ENCODE data around the gene DUSP16. TPM values are rescaled to one million over a fixed set of nuclear protein-coding genes. Genes with fewer than 3 reads are reported as not detected.

The DUSP16 gene
- total RNA-seq, 1 experiment from 2014 or later = 5.3 TPM

- no peak for DNase-seq
- Histone ChIP-seq H3K4me3 (no peak overlapping the region), H3K36me3 (no peaks in the 10 kb centered on the region; the same call in 1 of the 2 replicates), H3K9me3 (replicated peaks) (no peaks in the 10 kb centered on the region), H3K27me3 (no peaks in the 10 kb centered on the region), H3K27ac (no peak overlapping the region), H3K4me1 (no peaks in the 10 kb centered on the region)
Observed at GRCh38 chr12:12492547-12492946, 70.1 kb downstream of the DUSP16 start.

- Histone ChIP-seq H3K9me3 (replicated peaks) (no peaks in the 10 kb centered on the region), H3K36me3 (no peaks in the 10 kb centered on the region; the same call in 1 of the 2 replicates), H3K4me1 (no peaks in the 10 kb centered on the region), H3K4me3 (no peak overlapping the region), H3K27ac (no peak overlapping the region), H3K27me3 (no peaks in the 10 kb centered on the region)
- DNase-seq = no peak
Observed at GRCh38 chr12:12491606-12492005, 71.1 kb downstream of the DUSP16 start.

GRCh38 chr12:12488823-12489550 lies 73.7 kb downstream of the DUSP16 start:
- no peak for DNase-seq
- no peaks in the 10 kb centered on the region for H3K4me1 ChIP-seq
- no peaks in the 10 kb centered on the region for H3K9me3 ChIP-seq (replicated peaks)
- no peak overlapping the region for H3K4me3 ChIP-seq
- H3K27me3 ChIP-seq = no peaks in the 10 kb centered on the region
- no peaks in the 10 kb centered on the region; the same call in 1 of the 2 replicates for H3K36me3 ChIP-seq
- H3K27ac ChIP-seq = no peak overlapping the region

- H3K9me3 ChIP-seq (replicated peaks) = no peaks in the 10 kb centered on the region
- H3K27ac ChIP-seq = no peak overlapping the region
- H3K4me3 ChIP-seq = no peak overlapping the region
- DNase-seq = no peak
- H3K36me3 ChIP-seq = no peaks in the 10 kb centered on the region; the same call in 1 of the 2 replicates
- no peaks in the 10 kb centered on the region for H3K27me3 ChIP-seq
- no peaks in the 10 kb centered on the region for H3K4me1 ChIP-seq
Observed at GRCh38 chr12:12488296-12488695, 74.4 kb downstream of the DUSP16 start.

- no peaks in the 10 kb centered on the region for H3K27me3 ChIP-seq
- no peak overlapping the region for H3K4me3 ChIP-seq
- DNase-seq = no peak
- H3K27ac ChIP-seq = no peak overlapping the region
- H3K4me1 ChIP-seq = no peaks in the 10 kb centered on the region
- H3K9me3 ChIP-seq (replicated peaks) = no peaks in the 10 kb centered on the region
- H3K36me3 ChIP-seq = no peaks in the 10 kb centered on the region; the same call in 1 of the 2 replicates
Observed at GRCh38 chr12:12487490-12487889, 75.2 kb downstream of the DUSP16 start.

GRCh38 chr12:12486661-12487240 lies 75.9 kb downstream of the DUSP16 start:
- H3K27ac ChIP-seq = no peak overlapping the region
- no peaks in the 10 kb centered on the region for H3K27me3 ChIP-seq
- no peaks in the 10 kb centered on the region; the same call in 1 of the 2 replicates for H3K36me3 ChIP-seq
- no peak for DNase-seq
- no peak overlapping the region for H3K4me3 ChIP-seq
- no peaks in the 10 kb centered on the region for H3K9me3 ChIP-seq (replicated peaks)
- no peaks in the 10 kb centered on the region for H3K4me1 ChIP-seq

GRCh38 chr12:12483438-12483837 lies 79.2 kb downstream of the DUSP16 start:
- Histone ChIP-seq H3K4me1 (no peaks in the 10 kb centered on the region), H3K27ac (no peak overlapping the region), H3K36me3 (no peaks in the 10 kb centered on the region; the same call in 1 of the 2 replicates), H3K27me3 (no peaks in the 10 kb centered on the region), H3K4me3 (no peak overlapping the region), H3K9me3 (replicated peaks) (no peaks in the 10 kb centered on the region)
- DNase-seq = no peak

- H3K36me3 ChIP-seq = no peaks in the 10 kb centered on the region; the same call in 1 of the 2 replicates
Observed at GRCh38 chr12:12482959-12483358, 79.7 kb downstream of the DUSP16 start.

GRCh38 chr12:12482150-12482761 lies 80.4 kb downstream of the DUSP16 start:
- H3K27me3 ChIP-seq = no peaks in the 10 kb centered on the region
- H3K36me3 ChIP-seq = no peaks in the 10 kb centered on the region; the same call in 1 of the 2 replicates
- H3K4me1 ChIP-seq = no peaks in the 10 kb centered on the region
- H3K4me3 ChIP-seq = no peak overlapping the region
- no peak overlapping the region for H3K27ac ChIP-seq
- H3K9me3 ChIP-seq (replicated peaks) = no peaks in the 10 kb centered on the region
- DNase-seq = no peak

More at GRCh38 chr12:12482959-12483358, 79.7 kb downstream of the DUSP16 start:
- DNase-seq = no peak
- Histone ChIP-seq H3K27me3 (no peaks in the 10 kb centered on the region), H3K27ac (no peak overlapping the region), H3K9me3 (replicated peaks) (no peaks in the 10 kb centered on the region), H3K4me3 (no peak overlapping the region), H3K4me1 (no peaks in the 10 kb centered on the region)

GRCh38 chr12:12481631-12482030 lies 81.0 kb downstream of the DUSP16 start:
- Histone ChIP-seq H3K27ac (no peak overlapping the region), H3K27me3 (no peaks in the 10 kb centered on the region)

GRCh38 chr12:12480074-12480473 lies 82.6 kb downstream of the DUSP16 start:
- H3K27me3 ChIP-seq = no peaks in the 10 kb centered on the region
- no peaks in the 10 kb centered on the region; the same call in 1 of the 2 replicates for H3K36me3 ChIP-seq
- H3K9me3 ChIP-seq (replicated peaks) = no peaks in the 10 kb centered on the region
- H3K4me1 ChIP-seq = no peaks in the 10 kb centered on the region
- no peak overlapping the region for H3K4me3 ChIP-seq
- no peak for DNase-seq
- no peak overlapping the region for H3K27ac ChIP-seq

More at GRCh38 chr12:12481631-12482030, 81.0 kb downstream of the DUSP16 start:
- Histone ChIP-seq H3K4me1 (no peaks in the 10 kb centered on the region), H3K4me3 (no peak overlapping the region), H3K9me3 (replicated peaks) (no peaks in the 10 kb centered on the region), H3K36me3 (no peaks in the 10 kb centered on the region; the same call in 1 of the 2 replicates)
- DNase-seq = no peak

GRCh38 chr12:12477532-12477890 lies 85.2 kb downstream of the DUSP16 start:
- Histone ChIP-seq H3K4me1 (no peaks in the 10 kb centered on the region), H3K4me3 (no peak overlapping the region), H3K27me3 (no peaks in the 10 kb centered on the region), H3K36me3 (no peaks in the 10 kb centered on the region; the same call in 1 of the 2 replicates), H3K27ac (no peak overlapping the region), H3K9me3 (replicated peaks) (no peaks in the 10 kb centered on the region)
- no peak for DNase-seq

- Histone ChIP-seq H3K27ac (no peak overlapping the region), H3K4me3 (no peak overlapping the region), H3K4me1 (no peaks in the 10 kb centered on the region), H3K36me3 (no peaks in the 10 kb centered on the region; the same call in 1 of the 2 replicates), H3K27me3 (no peaks in the 10 kb centered on the region), H3K9me3 (replicated peaks) (no peaks in the 10 kb centered on the region)
- no peak for DNase-seq
Observed at GRCh38 chr12:12476857-12477531, 85.7 kb downstream of the DUSP16 start.

GRCh38 chr12:12474931-12475795 lies 87.5 kb downstream of the DUSP16 start:
- Histone ChIP-seq H3K4me1 (no peaks in the 10 kb centered on the region), H3K27me3 (no peaks in the 10 kb centered on the region), H3K4me3 (no peak overlapping the region), H3K36me3 (no peaks in the 10 kb centered on the region), H3K27ac (no peak overlapping the region), H3K9me3 (replicated peaks) (no peaks in the 10 kb centered on the region)
- no peak for DNase-seq
